Peyer's patch (tissue), 4 donors: Measurements from ENCODE around the gene PPA2.

Experiments used
- POLR2A ChIP-seq, 2 donors: fragments of 450-650 bp; IDR thresholded peaks; one replicate each; pipeline ENCODE4 v1.5.1; 2017; ENCODE audit warnings: antibody characterized with exemption in 2 of 2, mild to moderate bottlenecking in 2 of 2, moderate library complexity in 2 of 2
- TF ChIP-seq, protein P1 (sequence below), 6 experiments: fragments of 450-650 bp in 4 of 6; fragments of 200-600 bp in 2 of 6; sonication (generic) in 1 of 6; IDR thresholded peaks; one replicate each; pipeline ENCODE4 v1.5.1; 2017 to 2019; ENCODE audit warnings: antibody characterized with exemption in 6 of 6, mild to moderate bottlenecking in 3 of 6, moderate library complexity in 1 of 6

DNA sequence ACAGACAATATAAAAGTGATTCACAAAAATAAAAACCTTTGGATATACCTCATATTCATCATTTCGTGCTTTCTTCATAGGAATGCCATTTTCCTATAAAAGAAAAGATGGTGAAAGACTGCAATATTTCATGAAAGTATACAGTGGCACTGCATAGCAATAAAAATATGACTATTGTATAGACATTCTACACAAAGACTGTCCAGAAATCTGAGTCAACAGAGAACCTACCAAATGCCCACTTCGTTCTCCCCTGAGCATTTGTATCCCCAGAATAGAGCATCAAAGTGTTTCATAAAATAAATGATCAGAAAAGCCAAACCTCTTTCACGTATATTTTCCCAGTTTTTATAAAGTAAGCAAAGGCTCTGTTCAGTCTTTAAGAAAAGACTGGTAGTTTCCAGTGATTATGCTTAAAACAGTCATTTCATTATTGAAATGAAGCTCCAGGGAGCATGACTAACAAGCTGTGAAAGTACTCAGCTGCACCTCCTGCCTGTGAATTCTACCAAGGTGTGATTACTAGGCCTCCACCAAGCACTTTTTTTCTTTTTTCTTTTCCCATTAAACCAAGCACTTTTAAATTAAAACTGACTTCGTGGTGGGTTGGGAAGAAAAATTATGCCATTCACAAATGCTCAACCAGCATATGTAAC is 20.2 kb downstream of the PPA2 start:
- no peak for TF ChIP-seq POLR2A (IDR thresholded peaks at IDR 0.05)
- TF ChIP-seq, protein P1, sequence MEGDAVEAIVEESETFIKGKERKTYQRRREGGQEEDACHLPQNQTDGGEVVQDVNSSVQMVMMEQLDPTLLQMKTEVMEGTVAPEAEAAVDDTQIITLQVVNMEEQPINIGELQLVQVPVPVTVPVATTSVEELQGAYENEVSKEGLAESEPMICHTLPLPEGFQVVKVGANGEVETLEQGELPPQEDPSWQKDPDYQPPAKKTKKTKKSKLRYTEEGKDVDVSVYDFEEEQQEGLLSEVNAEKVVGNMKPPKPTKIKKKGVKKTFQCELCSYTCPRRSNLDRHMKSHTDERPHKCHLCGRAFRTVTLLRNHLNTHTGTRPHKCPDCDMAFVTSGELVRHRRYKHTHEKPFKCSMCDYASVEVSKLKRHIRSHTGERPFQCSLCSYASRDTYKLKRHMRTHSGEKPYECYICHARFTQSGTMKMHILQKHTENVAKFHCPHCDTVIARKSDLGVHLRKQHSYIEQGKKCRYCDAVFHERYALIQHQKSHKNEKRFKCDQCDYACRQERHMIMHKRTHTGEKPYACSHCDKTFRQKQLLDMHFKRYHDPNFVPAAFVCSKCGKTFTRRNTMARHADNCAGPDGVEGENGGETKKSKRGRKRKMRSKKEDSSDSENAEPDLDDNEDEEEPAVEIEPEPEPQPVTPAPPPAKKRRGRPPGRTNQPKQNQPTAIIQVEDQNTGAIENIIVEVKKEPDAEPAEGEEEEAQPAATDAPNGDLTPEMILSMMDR (IDR thresholded peaks at IDR 0.05) = no peak
